Measurements from ENCODE around the gene VPS26A.

VPS26A gene

GRCh38 chr10:69213591-69214311 lies 89.8 kb downstream of the VPS26A start:
- H3K9ac ChIP-seq (ENCODE audit: low read depth, low read length), result no peak overlapping the region
- H3K36me3 ChIP-seq (ENCODE audit: insufficient read depth, low read length), result 0 out of 2 replicates have a peak, but pooled peaks cover under 1% of the 10 kb centered on the region
- no peaks in the 10 kb centered on the region for H3K9me3 ChIP-seq (ENCODE audit: control insufficient read depth, insufficient read depth, low read length)
- peaks cover 16% of the 10 kb centered on the region; the same call in 1 of the 2 replicates for H3K4me1 ChIP-seq (ENCODE audit: insufficient read depth, low read length)

GRCh38 chr10:69214666-69215131 lies 90.7 kb downstream of the VPS26A start:
- Histone ChIP-seq H3K36me3 (ENCODE audit: insufficient read depth, low read length) (no peaks in the 10 kb centered on the region), H3K4me1 (ENCODE audit: insufficient read depth, low read length) (peaks cover 16% of the 10 kb centered on the region; the same call in 1 of the 2 replicates), H3K9me3 (ENCODE audit: control insufficient read depth, insufficient read depth, low read length) (no peaks in the 10 kb centered on the region), H3K9ac (ENCODE audit: low read depth, low read length) (no peak overlapping the region)

GRCh38 chr10:69215405-69216171 lies 91.6 kb downstream of the VPS26A start:
- Histone ChIP-seq H3K9ac (ENCODE audit: low read depth, low read length) (no peak overlapping the region), H3K9me3 (ENCODE audit: control insufficient read depth, insufficient read depth, low read length) (no peaks in the 10 kb centered on the region), H3K4me1 (ENCODE audit: insufficient read depth, low read length) (peaks cover 15% of the 10 kb centered on the region; the same call in 1 of the 2 replicates), H3K36me3 (ENCODE audit: insufficient read depth, low read length) (no peaks in the 10 kb centered on the region)

- Histone ChIP-seq H3K9me3 (ENCODE audit: control insufficient read depth, insufficient read depth, low read length) (no peaks in the 10 kb centered on the region), H3K36me3 (ENCODE audit: insufficient read depth, low read length) (no peaks in the 10 kb centered on the region), H3K4me1 (ENCODE audit: insufficient read depth, low read length) (peaks cover 8% of the 10 kb centered on the region; the same call in 1 of the 2 replicates), H3K9ac (ENCODE audit: low read depth, low read length) (no peak overlapping the region)
Measured at GRCh38 chr10:69216577-69217118, 92.7 kb downstream of the VPS26A start.

GRCh38 chr10:69217119-69217754 lies 93.3 kb downstream of the VPS26A start:
- H3K9ac ChIP-seq (ENCODE audit: low read depth, low read length), result no peak overlapping the region
- H3K4me1 ChIP-seq (ENCODE audit: insufficient read depth, low read length), result peaks cover 8% of the 10 kb centered on the region; the same call in 1 of the 2 replicates
- H3K9me3 ChIP-seq (ENCODE audit: control insufficient read depth, insufficient read depth, low read length), result no peaks in the 10 kb centered on the region
- H3K36me3 ChIP-seq (ENCODE audit: insufficient read depth, low read length), result no peaks in the 10 kb centered on the region

GRCh38 chr10:69218831-69219230 lies 94.9 kb downstream of the VPS26A start:
- Histone ChIP-seq H3K36me3 (ENCODE audit: insufficient read depth, low read length) (no peaks in the 10 kb centered on the region), H3K9me3 (ENCODE audit: control insufficient read depth, insufficient read depth, low read length) (no peaks in the 10 kb centered on the region), H3K4me1 (ENCODE audit: insufficient read depth, low read length) (peaks cover 17% of the 10 kb centered on the region), H3K9ac (ENCODE audit: low read depth, low read length) (no peak overlapping the region)

- Histone ChIP-seq H3K36me3 (ENCODE audit: insufficient read depth, low read length) (no peaks in the 10 kb centered on the region), H3K4me1 (ENCODE audit: insufficient read depth, low read length) (peaks cover 18% of the 10 kb centered on the region), H3K9ac (ENCODE audit: low read depth, low read length) (no peak within 1 kb of the TSS), H3K9me3 (ENCODE audit: control insufficient read depth, insufficient read depth, low read length) (no peaks in the 10 kb centered on the region)
Measured at GRCh38 chr10:69220041-69220451, 96.1 kb downstream of the VPS26A start, which contains the start of gene HKDC1. Gene HKDC1 (plus strand): TSS chr10:69220332. CDS start chr10:69220436, 104 bp downstream.

- H3K36me3 ChIP-seq (ENCODE audit: insufficient read depth, low read length), result no peaks in the 10 kb centered on the region
- no peaks in the 10 kb centered on the region for H3K9me3 ChIP-seq (ENCODE audit: control insufficient read depth, insufficient read depth, low read length)
- H3K9ac ChIP-seq (ENCODE audit: low read depth, low read length), result no peak overlapping the region
- peaks cover 19% of the 10 kb centered on the region for H3K4me1 ChIP-seq (ENCODE audit: insufficient read depth, low read length)
Measured at GRCh38 chr10:69220507-69220906, 96.5 kb downstream of the VPS26A start.

Data from ES-I3 (cell line).